ENCODE measurements around the gene ANKRD10.

DNA sequence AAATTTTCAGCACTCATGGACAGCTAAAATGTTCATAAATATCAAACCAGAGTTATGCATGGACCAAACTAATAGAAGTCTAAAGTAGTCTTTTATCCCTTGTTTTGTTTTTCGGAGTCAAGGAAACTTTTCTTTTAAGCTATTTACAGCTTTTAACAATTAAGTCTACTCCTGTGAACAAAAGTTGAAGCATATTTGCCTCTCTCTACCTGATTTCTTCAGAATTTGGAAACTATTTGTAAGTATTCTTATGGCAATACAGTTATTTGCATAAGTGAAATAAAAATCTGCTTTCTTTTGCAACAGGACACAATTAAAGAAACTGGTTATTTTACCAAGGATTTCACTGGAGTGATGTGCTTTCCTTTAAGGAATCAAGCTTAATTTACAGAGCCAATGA is 47.1 kb upstream of the ANKRD10 start:
- TF ChIP-seq, protein P1, sequence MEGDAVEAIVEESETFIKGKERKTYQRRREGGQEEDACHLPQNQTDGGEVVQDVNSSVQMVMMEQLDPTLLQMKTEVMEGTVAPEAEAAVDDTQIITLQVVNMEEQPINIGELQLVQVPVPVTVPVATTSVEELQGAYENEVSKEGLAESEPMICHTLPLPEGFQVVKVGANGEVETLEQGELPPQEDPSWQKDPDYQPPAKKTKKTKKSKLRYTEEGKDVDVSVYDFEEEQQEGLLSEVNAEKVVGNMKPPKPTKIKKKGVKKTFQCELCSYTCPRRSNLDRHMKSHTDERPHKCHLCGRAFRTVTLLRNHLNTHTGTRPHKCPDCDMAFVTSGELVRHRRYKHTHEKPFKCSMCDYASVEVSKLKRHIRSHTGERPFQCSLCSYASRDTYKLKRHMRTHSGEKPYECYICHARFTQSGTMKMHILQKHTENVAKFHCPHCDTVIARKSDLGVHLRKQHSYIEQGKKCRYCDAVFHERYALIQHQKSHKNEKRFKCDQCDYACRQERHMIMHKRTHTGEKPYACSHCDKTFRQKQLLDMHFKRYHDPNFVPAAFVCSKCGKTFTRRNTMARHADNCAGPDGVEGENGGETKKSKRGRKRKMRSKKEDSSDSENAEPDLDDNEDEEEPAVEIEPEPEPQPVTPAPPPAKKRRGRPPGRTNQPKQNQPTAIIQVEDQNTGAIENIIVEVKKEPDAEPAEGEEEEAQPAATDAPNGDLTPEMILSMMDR (IDR thresholded peaks at IDR 0.05), result no peak
- TF ChIP-seq EZH2 (IDR thresholded peaks at IDR 0.05) (no peak), EZH2phosphoT487 (IDR thresholded peaks at IDR 0.05) (no peak)
